B cell (primary cell): Measurements from ENCODE around the gene TBC1D10A. TPM values are rescaled to one million over a fixed set of nuclear protein-coding genes. Genes with fewer than 3 reads are reported as not detected.

Experiments used
- ATAC-seq: fragments of 200-7000 bp; cut with Tn5 transposase; one replicate; pipeline ENCODE4 v1.10.0; 2021; ENCODE audit warnings: low read depth, mild to moderate bottlenecking, moderate number of reproducible peaks, moderate library complexity
- CTCF ChIA-PET: fragments of 350-600 bp; sonication (Branson Sonifier 250); formaldehyde crosslinking; loops from one replicate; lab custom pipeline; 2021; ENCODE audit warnings: antibody characterized with exemption, inconsistent platforms; lab: Charles Lee
- POLR2A ChIA-PET: fragments of 350-600 bp; sonication (Branson Sonifier 250); formaldehyde crosslinking; loops from one replicate; lab custom pipeline; 2021; ENCODE audit warnings: antibody characterized with exemption; lab: Charles Lee
- DNase-seq: peaks from one replicate; pipeline ENCODE4 v3.0.0; 2013
- H2AFZ ChIP-seq: 2 replicates; pipeline ENCODE4 v1.6.1; 2012; ENCODE audit warnings: mild to moderate bottlenecking, low read depth, low read length; ENCODE audit not compliant: insufficient read depth, poor library complexity, severe bottlenecking
- H3K27ac ChIP-seq, 2 donors: 1 replicate in 1 of 2; 2 replicates in 1 of 2; pipeline ENCODE4 v1.5.1; 2012 to 2013; ENCODE audit warnings: low read length in 2 of 2, mild to moderate bottlenecking in 2 of 2, moderate library complexity in 1 of 2
- H3K27me3 ChIP-seq, 4 experiments: fragments of 200-600 bp in 1 of 4; sonication (generic) in 1 of 4; replicated peaks in 1 of 4; 1 replicate in 2 of 4; 2 replicates in 2 of 4; pipeline versions ENCODE4 v1.6.1 to v1.7.0; 2013 to 2016; ENCODE audit warnings: low read length in 3 of 4, mild to moderate bottlenecking in 2 of 4, mixed read lengths in 1 of 4, moderate library complexity in 1 of 4; ENCODE audit not compliant: insufficient read depth in 4 of 4, control insufficient read depth in 3 of 4; ENCODE audit errors: control extremely low read depth in 1 of 4
- H3K36me3 ChIP-seq, 2 experiments: replicated peaks in 1 of 2; 1 replicate in 1 of 2; 2 replicates in 1 of 2; pipeline versions ENCODE4 v1.6.1 to v1.7.1; 2013; ENCODE audit warnings: low read length in 1 of 2; ENCODE audit not compliant: insufficient read depth in 2 of 2, control insufficient read depth in 1 of 2; ENCODE audit errors: control extremely low read depth in 1 of 2, extremely low read depth in 1 of 2
- H3K4me1 ChIP-seq, 2 donors: fragments of 200-600 bp in 1 of 2; sonication (generic) in 1 of 2; 1 replicate in 1 of 2; 2 replicates in 1 of 2; pipeline versions ENCODE4 v1.5.1 to v1.6.1; 2013 to 2017; ENCODE audit warnings: low read length in 2 of 2; ENCODE audit not compliant: control insufficient read depth in 2 of 2, insufficient read depth in 2 of 2
- H3K4me2 ChIP-seq: replicated peaks from 2 replicates; pipeline ENCODE3; 2012; ENCODE audit warnings: mild to moderate bottlenecking, low read depth, low read length; ENCODE audit not compliant: poor library complexity, severe bottlenecking
- H3K4me3 ChIP-seq, 5 experiments: fragments of 200-600 bp in 1 of 5; sonication (generic) in 1 of 5; 1 replicate in 3 of 5; 2 replicates in 2 of 5; pipeline versions ENCODE4 v1.5.1 to v1.7.0; 2011 to 2016; ENCODE audit warnings: low read length in 4 of 5, mild to moderate bottlenecking in 4 of 5, low read depth in 2 of 5, control low read depth in 1 of 5, moderate library complexity in 1 of 5; ENCODE audit not compliant: insufficient read depth in 1 of 5; ENCODE audit errors: control extremely low read depth in 1 of 5, extremely low read depth in 1 of 5
- H3K79me2 ChIP-seq: fragments of 200-600 bp; sonication (generic); one replicate; pipeline ENCODE4 v1.6.0; 2016; ENCODE audit warnings: low read length; ENCODE audit not compliant: control insufficient read depth, insufficient read depth
- H3K9ac ChIP-seq: fragments of 200-600 bp; sonication (generic); 2 replicates; pipeline ENCODE4 v1.6.1; 2017; ENCODE audit warnings: mild to moderate bottlenecking, low read length, moderate library complexity
- H3K9me3 ChIP-seq, 3 donors: one replicate each; pipeline versions ENCODE4 v1.6.1 to v1.7.1; 2013; ENCODE audit warnings: low read length in 2 of 3; ENCODE audit not compliant: control insufficient read depth in 2 of 3, insufficient read depth in 1 of 3; ENCODE audit errors: control extremely low read depth in 1 of 3
- H4K20me1 ChIP-seq: 2 replicates; pipeline ENCODE4 v1.6.0; 2012; ENCODE audit warnings: mild to moderate bottlenecking, low read length; ENCODE audit not compliant: insufficient read depth, control insufficient read depth, poor library complexity, severe bottlenecking
- H3K27ac Mint-ChIP-seq: one replicate; pipeline ENCODE4 v1.8.0; 2021; ENCODE audit warnings: mixed read lengths
- H3K27me3 Mint-ChIP-seq: one replicate; pipeline ENCODE4 v1.8.0; 2021; ENCODE audit warnings: mixed read lengths
- H3K4me1 Mint-ChIP-seq: one replicate; pipeline ENCODE4 v1.8.0; 2021; ENCODE audit warnings: mixed read lengths
- H3K4me3 Mint-ChIP-seq: one replicate; pipeline ENCODE4 v1.8.0; 2021; ENCODE audit warnings: mixed read lengths
- H3K9me3 Mint-ChIP-seq: one replicate; pipeline ENCODE4 v1.8.0; 2022; ENCODE audit warnings: mixed read lengths; ENCODE audit not compliant: insufficient read depth
- EZH2 ChIP-seq: IDR thresholded peaks from 2 replicates; pipeline ENCODE4 v1.6.1; 2012; ENCODE audit warnings: borderline replicate concordance, low read depth, mild to moderate bottlenecking, moderate library complexity, low read length; ENCODE audit not compliant: insufficient read depth, poor library complexity, severe bottlenecking
- WGBS: methylation state at CpG from one replicate; pipeline ENCODE4 v1.1.5; 2013; ENCODE audit warnings: missing lambda C conversion rate; ENCODE audit not compliant: insufficient coverage; 5-methylcytosine and 5-hydroxymethylcytosine counted together
- intact Hi-C: fragments of 100-400 bp; cut with micrococcal nuclease; formaldehyde crosslinking; loops from one replicate; pipeline ENCODE4 v1.10.0; 2022
- polyA plus RNA-seq: library from polyadenylated mRNA; depleted of rRNA; stranded (reverse); fragments of >200 nt; gene quantifications from 2 replicates; pipeline ENCODE4 v1.2.3, GENCODE V29; 2012
- total RNA-seq, 2 donors: library from RNA; stranded (reverse); fragments of 120-200 nt in 1 of 2; gene quantifications; 1 replicate in 1 of 2; 2 replicates in 1 of 2; pipeline versions ENCODE4 v1.2.3 to v1.2.4, GENCODE V29; 2013 to 2022
- TF ChIP-seq, protein P1 (sequence below): fragments of 200-600 bp; IDR thresholded peaks from one replicate; pipeline ENCODE4 v1.8.0; 2022; ENCODE audit warnings: antibody characterized with exemption, mild to moderate bottlenecking

Gene TBC1D10A
- total and polyA plus RNA-seq, 2 donors (not counting 1 experiment from before 2014, with no cell fraction given), result 45.2 to 58.4 TPM

DNA sequence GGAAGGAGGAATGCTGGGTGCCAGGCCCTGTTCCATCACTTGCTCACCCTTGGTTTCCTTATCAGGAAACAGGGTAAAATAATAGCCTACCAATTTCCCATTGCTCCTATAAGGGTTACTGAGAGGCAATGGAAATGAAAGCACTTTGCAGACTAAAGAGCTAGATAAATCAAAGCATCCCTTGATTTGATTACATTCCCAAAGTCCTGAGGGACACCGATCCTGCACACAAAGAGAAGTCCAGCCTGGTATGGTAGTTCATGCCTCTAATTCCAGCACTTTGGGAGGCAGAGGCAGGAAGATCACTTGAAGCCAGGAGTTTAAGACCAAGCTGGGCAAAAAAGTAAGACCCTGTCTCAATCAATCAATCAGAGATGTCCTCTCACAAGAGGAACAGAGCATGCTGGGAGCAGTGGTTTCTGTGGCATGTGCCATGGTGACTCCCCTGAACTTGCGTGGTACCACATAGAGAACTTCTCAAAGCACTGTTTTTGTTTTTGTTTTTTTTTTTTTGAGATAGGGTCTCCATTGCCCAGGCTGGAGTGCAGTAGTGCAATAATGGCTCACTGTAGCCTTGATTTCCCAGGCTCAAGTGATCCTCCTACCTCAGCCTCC lies 10.7 kb downstream of the TBC1D10A start:
- no peak overlapping the region for H2AFZ ChIP-seq
- peaks cover 27% of the 10 kb centered on the region for H4K20me1 ChIP-seq
- Mint-ChIP-seq H3K4me3 (no peak overlapping the region), H3K9me3 (no peaks in the 10 kb centered on the region), H3K4me1 (peaks cover 86% of the 10 kb centered on the region), H3K27ac (peak overlapping the region; percentile 71), H3K27me3 (no peaks in the 10 kb centered on the region)
- DNase-seq (no peak), ATAC-seq (no peak)
- no peak overlapping the region for H3K9ac ChIP-seq
- no CpG with 5 or more reads among the region's 2 CpGs for WGBS
- H3K4me1 ChIP-seq, result peaks cover 56 to 68% of the 10 kb centered on the region in 2 donors
- no peak for TF ChIP-seq EZH2
- TF ChIP-seq, protein P1, sequence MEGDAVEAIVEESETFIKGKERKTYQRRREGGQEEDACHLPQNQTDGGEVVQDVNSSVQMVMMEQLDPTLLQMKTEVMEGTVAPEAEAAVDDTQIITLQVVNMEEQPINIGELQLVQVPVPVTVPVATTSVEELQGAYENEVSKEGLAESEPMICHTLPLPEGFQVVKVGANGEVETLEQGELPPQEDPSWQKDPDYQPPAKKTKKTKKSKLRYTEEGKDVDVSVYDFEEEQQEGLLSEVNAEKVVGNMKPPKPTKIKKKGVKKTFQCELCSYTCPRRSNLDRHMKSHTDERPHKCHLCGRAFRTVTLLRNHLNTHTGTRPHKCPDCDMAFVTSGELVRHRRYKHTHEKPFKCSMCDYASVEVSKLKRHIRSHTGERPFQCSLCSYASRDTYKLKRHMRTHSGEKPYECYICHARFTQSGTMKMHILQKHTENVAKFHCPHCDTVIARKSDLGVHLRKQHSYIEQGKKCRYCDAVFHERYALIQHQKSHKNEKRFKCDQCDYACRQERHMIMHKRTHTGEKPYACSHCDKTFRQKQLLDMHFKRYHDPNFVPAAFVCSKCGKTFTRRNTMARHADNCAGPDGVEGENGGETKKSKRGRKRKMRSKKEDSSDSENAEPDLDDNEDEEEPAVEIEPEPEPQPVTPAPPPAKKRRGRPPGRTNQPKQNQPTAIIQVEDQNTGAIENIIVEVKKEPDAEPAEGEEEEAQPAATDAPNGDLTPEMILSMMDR, result no peak
- no peaks in the 10 kb centered on the region for H3K9me3 ChIP-seq
- peak overlapping the region; percentile 11 for H3K4me2 ChIP-seq
- H3K27me3 ChIP-seq, result no peaks in the 10 kb centered on the region
- H3K79me2 ChIP-seq, result peaks cover 96% of the 10 kb centered on the region
- no peak overlapping the region for H3K4me3 ChIP-seq
- intact Hi-C loops, result no loop called here
- H3K36me3 ChIP-seq, result peaks cover 0 to 28% of the 10 kb centered on the region in 2 experiments
- peak overlapping the region in 1 of 2 donors; percentile 63 for H3K27ac ChIP-seq
- CTCF ChIA-PET, result interaction anchor here (0.8 to 19.2 kb wide), 5 partner anchors 10 to 74 kb away, joined by 3 to 229 read pairs (median 3); partner anchors contain the start of genes CASTOR1 and RNF215
- POLR2A ChIA-PET, result interaction anchor here (0.7 kb wide), 1 partner anchor 118 kb away, joined by 4 read pairs; no protein-coding TSS in a partner anchor

DNA sequence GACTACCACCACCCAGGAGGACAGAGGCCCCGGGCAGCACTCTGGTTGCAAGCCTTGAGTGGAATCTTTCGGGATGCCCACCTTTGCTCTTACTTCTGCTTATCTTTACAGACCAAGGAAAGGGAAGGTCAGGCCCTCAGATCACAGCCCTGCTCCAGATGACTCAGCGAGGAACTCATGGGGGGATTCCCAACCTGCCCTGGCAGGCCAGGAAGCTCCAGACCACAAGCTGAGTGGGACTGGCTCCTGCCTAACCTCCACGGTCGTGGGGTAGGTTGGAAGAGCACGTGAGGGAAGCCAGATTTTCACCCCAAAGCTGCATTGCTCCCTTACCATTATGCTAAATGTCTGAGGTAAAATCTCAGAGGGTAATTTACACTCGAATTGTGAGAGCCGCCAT lies 11.8 kb downstream of the TBC1D10A start:
- peaks cover 91% of the 10 kb centered on the region for H3K4me1 Mint-ChIP-seq
- ATAC-seq (no peak), DNase-seq (peak; percentile 33)
- no peaks in the 10 kb centered on the region for H3K9me3 Mint-ChIP-seq
- intact Hi-C loops, result no loop called here
- no peaks in the 10 kb centered on the region for H3K27me3 Mint-ChIP-seq
- Histone ChIP-seq H4K20me1 (peaks cover 17% of the 10 kb centered on the region), H3K4me1 (peaks cover 67 to 77% of the 10 kb centered on the region in 2 donors), H3K9me3 (no peaks in the 10 kb centered on the region), H3K9ac (no peak overlapping the region), H3K4me2 (peak overlapping the region; percentile 11), H3K27ac (peak overlapping the region in 1 of 2 donors; percentile 63), H2AFZ (no peak overlapping the region), H3K4me3 (no peak overlapping the region), H3K36me3 (peaks cover 0 to 18% of the 10 kb centered on the region in 2 experiments), H3K27me3 (no peaks in the 10 kb centered on the region), H3K79me2 (peaks cover 96% of the 10 kb centered on the region)
- TF ChIP-seq, protein P1, result no peak
- TF ChIP-seq EZH2, result no peak
- H3K27ac Mint-ChIP-seq, result peak overlapping the region; percentile 71
- no peak overlapping the region for H3K4me3 Mint-ChIP-seq
- POLR2A ChIA-PET, result interaction anchor here (1.1 to 1.4 kb wide), 2 partner anchors 9 to 26 kb away, joined by 4 to 5 read pairs; partner anchors contain the start of gene CASTOR1
- WGBS, result 45% methylated on average over 3 of the region's 8 CpGs
- CTCF ChIA-PET, result interaction anchor here (0.8 to 19.2 kb wide), 3 partner anchors 10 to 75 kb away, joined by 3 to 229 read pairs (median 6); partner anchors contain the start of gene CASTOR1
